ENCODE results near the gene BHMT2.

- TF ChIP-seq POLR2AphosphoS5 (IDR thresholded peaks at IDR 0.05; ENCODE audit: low read depth, low read length) (no peak), TAF1 (IDR thresholded peaks at IDR 0.05; ENCODE audit: borderline replicate concordance, insufficient read depth, low read length) (no peak), REST (IDR thresholded peaks at IDR 0.05; ENCODE audit: insufficient read depth in 1 of 2, low read depth in 2 of 2, low read length in 2 of 2) (no peak)
Measured at GRCh38 chr5:79107020-79107796, 37.6 kb downstream of the BHMT2 start.
